ENCODE results near the gene SIGLEC14. TPM values are rescaled to one million over a fixed set of nuclear protein-coding genes. Genes with fewer than 3 reads are reported as not detected.

Gene SIGLEC14
- total RNA-seq, 1 donor from 2014 or later, result 2.6 TPM

Other genes with a start within 250 kb of the SIGLEC14 start
- gene SIGLEC10, start 229.2 kb downstream of the SIGLEC14 start, total RNA-seq, result 3.2 TPM
- gene SIGLEC8, start 188.4 kb downstream of the SIGLEC14 start, total RNA-seq, result 1.1 TPM
- not detected for gene CEACAM18, start 168.3 kb downstream of the SIGLEC14 start, total RNA-seq
- 0.20 TPM for gene SIGLEC12, start 145.0 kb downstream of the SIGLEC14 start, total RNA-seq
- gene SIGLEC6, start 115.2 kb downstream of the SIGLEC14 start, total RNA-seq, result 0.20 TPM
- gene ZNF175, start 75.5 kb downstream of the SIGLEC14 start, total RNA-seq, result 5.2 TPM
- not detected for gene SIGLEC5, start 16.4 kb downstream of the SIGLEC14 start, total RNA-seq
- 4.3 TPM for gene SPACA6, start 46.5 kb upstream of the SIGLEC14 start, total RNA-seq
- not detected for gene HAS1, start 77.2 kb upstream of the SIGLEC14 start, total RNA-seq
- gene FPR1, start 105.1 kb upstream of the SIGLEC14 start, total RNA-seq, result 1.4 TPM
- 0.73 TPM for gene FPR2, start 114.4 kb upstream of the SIGLEC14 start, total RNA-seq
- gene FPR3, start 148.3 kb upstream of the SIGLEC14 start, total RNA-seq, result 1.6 TPM
- 5.9 TPM for gene ZNF577, start 241.1 kb upstream of the SIGLEC14 start, total RNA-seq

Measured in left lobe of liver (tissue), 1 donor.